Naive thymus-derived CD4-positive, alpha-beta T cell (primary cell): ENCODE data around the gene JAK2. TPM values are rescaled to one million over a fixed set of nuclear protein-coding genes. Genes with fewer than 3 reads are reported as not detected.
"Not testable (repeated sequence)": the region's sequence is repeated elsewhere in the genome, so short reads cannot be mapped to it uniquely, and the experiment has no call there.

ENCODE experiments used
- ATAC-seq: fragments of 150-1000 bp; cut with Tn5 transposase; 2 replicates; pipeline ENCODE4 v1.10.0; 2021; ENCODE audit warnings: mild to moderate bottlenecking, moderate library complexity
- CTCF ChIA-PET: fragments of 350-600 bp; sonication (Branson Sonifier 250); formaldehyde crosslinking; loops from one replicate; lab custom pipeline; 2021; ENCODE audit warnings: antibody characterized with exemption; lab: Charles Lee
- POLR2A ChIA-PET: fragments of 350-600 bp; sonication (Branson Sonifier 250); formaldehyde crosslinking; loops from one replicate; lab custom pipeline; 2021; ENCODE audit warnings: antibody characterized with exemption, inconsistent platforms; lab: Charles Lee
- DNase-seq, 9 donors: peaks; one replicate each; pipeline versions ENCODE4 v3.0.0 to v3.0.0-alpha.2; 2020 to 2022; ENCODE audit warnings: mixed read lengths in 1 of 9
- H3K27ac ChIP-seq: one replicate; pipeline ENCODE4 v1.7.0; 2013; ENCODE audit warnings: mild to moderate bottlenecking, low read depth, low read length, moderate library complexity
- H3K27me3 ChIP-seq, 2 donors: one replicate each; pipeline ENCODE4 v1.7.0; 2013; ENCODE audit warnings: low read length in 2 of 2, mild to moderate bottlenecking in 2 of 2, moderate library complexity in 2 of 2; ENCODE audit not compliant: control insufficient read depth in 2 of 2, insufficient read depth in 2 of 2
- H3K36me3 ChIP-seq, 3 experiments: 1 replicate in 2 of 3; 2 replicates in 1 of 3; pipeline ENCODE4 v1.7.0; 2013; ENCODE audit warnings: low read length in 3 of 3, mild to moderate bottlenecking in 3 of 3, moderate library complexity in 1 of 3; ENCODE audit not compliant: insufficient read depth in 3 of 3, control insufficient read depth in 2 of 3
- H3K4me1 ChIP-seq, 2 donors: one replicate each; pipeline ENCODE4 v1.7.0; 2013; ENCODE audit warnings: low read length in 2 of 2, mild to moderate bottlenecking in 2 of 2, moderate library complexity in 1 of 2; ENCODE audit not compliant: control insufficient read depth in 2 of 2, insufficient read depth in 2 of 2
- H3K4me3 ChIP-seq: 2 replicates; pipeline ENCODE4 v1.7.0; 2013; ENCODE audit warnings: mild to moderate bottlenecking, low read length
- H3K9me3 ChIP-seq, 3 experiments: 1 replicate in 2 of 3; 2 replicates in 1 of 3; pipeline ENCODE4 v1.7.0; 2013; ENCODE audit warnings: low read length in 3 of 3; ENCODE audit not compliant: control insufficient read depth in 2 of 3
- H3K27ac Mint-ChIP-seq, 9 donors: one replicate each; pipeline ENCODE4 v1.8.0; 2020 to 2022; ENCODE audit warnings: mixed read lengths in 9 of 9, mild to moderate bottlenecking in 8 of 9, moderate library complexity in 5 of 9, inconsistent platforms in 2 of 9
- H3K27me3 Mint-ChIP-seq, 5 donors: one replicate each; pipeline ENCODE4 v1.8.0; 2021 to 2022; ENCODE audit warnings: mixed read lengths in 5 of 5, mild to moderate bottlenecking in 1 of 5
- H3K36me3 Mint-ChIP-seq, 5 donors: one replicate each; pipeline ENCODE4 v1.8.0; 2020 to 2022; ENCODE audit warnings: mixed read lengths in 5 of 5, mild to moderate bottlenecking in 3 of 5, inconsistent platforms in 1 of 5
- H3K4me1 Mint-ChIP-seq, 7 donors: one replicate each; pipeline ENCODE4 v1.8.0; 2020 to 2022; ENCODE audit warnings: mixed read lengths in 7 of 7, mild to moderate bottlenecking in 3 of 7, inconsistent platforms in 1 of 7
- H3K4me3 Mint-ChIP-seq, 10 donors: one replicate each; pipeline ENCODE4 v1.8.0; 2020 to 2022; ENCODE audit warnings: mild to moderate bottlenecking in 10 of 10, mixed read lengths in 10 of 10, moderate library complexity in 6 of 10, inconsistent platforms in 2 of 10
- H3K9me3 Mint-ChIP-seq, 11 donors: one replicate each; pipeline ENCODE4 v1.8.0; 2020 to 2022; ENCODE audit warnings: mixed read lengths in 11 of 11, mild to moderate bottlenecking in 4 of 11, inconsistent platforms in 1 of 11, moderate library complexity in 1 of 11
- intact Hi-C, 2 donors: fragments of 100-400 bp; cut with micrococcal nuclease; formaldehyde crosslinking; loops; one replicate each; pipeline ENCODE4 v1.15.1; 2023
- polyA plus RNA-seq, 2 donors: library from polyadenylated mRNA; unstranded; fragments of 300-500 nt; fragmentation: Illumina TruSeq; gene quantifications; one replicate each; pipeline ENCODE4 v1.2.3, GENCODE V29; 2021
- total RNA-seq, 6 experiments: library from RNA in 5 of 6; stranded (reverse) in 5 of 6; gene quantifications; 1 replicate in 5 of 6; 2 replicates in 1 of 6; pipeline ENCODE4 v1.2.3 and lab custom pipeline; 2021 to 2026

JAK2 gene
- total and polyA plus RNA-seq, 7 experiments from 2014 or later = 3.5 to 76.0 (median 12.5) TPM

DNA sequence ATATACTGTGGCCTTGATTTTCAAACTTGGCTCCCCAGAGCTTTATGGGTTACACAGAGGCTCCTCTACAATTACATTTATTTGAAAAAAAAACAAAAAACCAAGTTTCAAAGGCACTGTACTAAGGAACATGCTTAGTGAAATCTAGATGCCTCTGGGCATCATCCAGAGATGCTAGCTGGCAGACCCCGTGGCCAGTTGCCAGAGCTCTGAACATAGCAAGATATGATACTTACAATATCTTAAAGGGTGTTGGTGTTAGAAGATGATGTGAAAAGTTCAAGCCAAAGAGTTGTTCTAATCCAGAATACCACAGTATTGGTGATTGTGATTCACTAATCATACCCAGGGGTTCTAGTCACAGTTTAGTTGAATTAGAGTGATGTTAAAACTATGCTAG, 87.8 kb downstream of the JAK2 start:
- intact Hi-C loops = loop anchor here (5.0 kb wide), 3 partner anchors 354 to 529 kb away; no protein-coding TSS in a partner anchor
- H3K9me3 ChIP-seq = no peaks in the 10 kb centered on the region
- H3K27me3 Mint-ChIP-seq = no peaks in the 10 kb centered on the region
- ChIA-PET CTCF (no interaction called here), POLR2A (no interaction called here)
- DNase-seq = no peak
- H3K27me3 ChIP-seq = no peaks in the 10 kb centered on the region
- peaks cover 0 to 26% (median 0%) of the 10 kb centered on the region in 7 donors for H3K4me1 Mint-ChIP-seq
- H3K27ac ChIP-seq = no peak overlapping the region
- H3K27ac Mint-ChIP-seq = no peak overlapping the region
- H3K4me3 ChIP-seq = no peak overlapping the region
- H3K4me3 Mint-ChIP-seq = no peak overlapping the region
- peaks cover 12 to 56% (median 36%) of the 10 kb centered on the region in 5 donors for H3K36me3 Mint-ChIP-seq
- ATAC-seq = no peak
- peaks cover 0 to 4% (median 0%) of the 10 kb centered on the region in 11 donors for H3K9me3 Mint-ChIP-seq
- H3K4me1 ChIP-seq = no peaks in the 10 kb centered on the region
- H3K36me3 ChIP-seq = peaks cover 0 to 20% (median 18%) of the 10 kb centered on the region in 3 experiments

DNA sequence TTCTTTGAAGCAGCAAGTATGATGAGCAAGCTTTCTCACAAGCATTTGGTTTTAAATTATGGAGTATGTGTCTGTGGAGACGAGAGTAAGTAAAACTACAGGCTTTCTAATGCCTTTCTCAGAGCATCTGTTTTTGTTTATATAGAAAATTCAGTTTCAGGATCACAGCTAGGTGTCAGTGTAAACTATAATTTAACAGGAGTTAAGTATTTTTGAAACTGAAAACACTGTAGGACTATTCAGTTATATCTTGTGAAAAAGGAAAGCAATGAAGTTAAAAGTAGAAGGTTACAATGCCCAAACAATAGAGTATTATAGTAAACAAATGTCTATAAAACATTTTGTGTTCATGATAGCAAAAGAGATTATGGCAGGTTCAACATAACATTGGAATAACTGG, 88.6 kb downstream of the JAK2 start:
- peaks cover 0 to 4% (median 0%) of the 10 kb centered on the region in 11 donors for H3K9me3 Mint-ChIP-seq
- H3K27me3 ChIP-seq = no peaks in the 10 kb centered on the region
- intact Hi-C loops = loop anchor here (5.0 kb wide), 3 partner anchors 354 to 529 kb away; no protein-coding TSS in a partner anchor

DNA sequence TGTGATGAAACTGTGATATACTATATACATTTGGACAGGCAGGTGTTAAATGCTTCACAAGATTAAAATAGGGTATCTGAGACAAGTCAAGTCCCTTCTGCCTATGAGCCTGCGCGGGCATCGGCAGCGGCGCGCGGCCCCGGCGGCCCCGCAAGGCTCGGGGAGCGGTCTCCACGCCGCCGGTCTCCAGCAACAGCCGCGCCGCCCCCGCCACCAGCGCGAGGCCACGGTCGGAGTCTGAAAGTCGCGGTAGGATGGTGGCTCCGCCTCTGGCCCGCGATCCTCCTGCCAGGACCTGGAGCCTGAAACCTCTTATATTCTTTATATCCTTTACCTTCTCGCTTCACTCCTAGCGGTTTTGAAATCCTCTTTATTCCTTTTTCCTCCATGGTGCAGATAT, 100.9 kb downstream of the JAK2 start:
- Mint-ChIP-seq H3K27me3 (no peaks in the 10 kb centered on the region), H3K9me3 (peaks cover 0 to 11% (median 0%) of the 10 kb centered on the region in 11 donors), H3K4me3 (no peak overlapping the region), H3K4me1 (peaks cover 0 to 2% (median 0%) of the 10 kb centered on the region in 7 donors), H3K36me3 (peaks cover 26 to 76% (median 63%) of the 10 kb centered on the region in 5 donors), H3K27ac (no peak overlapping the region)
- DNase-seq = no peak
- H3K4me3 ChIP-seq = no peak overlapping the region
- POLR2A ChIA-PET = no interaction called here
- H3K36me3 ChIP-seq = peaks cover 0 to 12% (median 0%) of the 10 kb centered on the region in 3 experiments
- CTCF ChIA-PET = no interaction called here
- ATAC-seq = no peak
- H3K27me3 ChIP-seq = no peaks in the 10 kb centered on the region
- no peaks in the 10 kb centered on the region for H3K9me3 ChIP-seq
- intact Hi-C loops = loop anchor here (2.0 to 10.0 kb wide), 3 partner anchors 15 to 359 kb away; no protein-coding TSS in a partner anchor
- no peak overlapping the region for H3K27ac ChIP-seq
- no peaks in the 10 kb centered on the region for H3K4me1 ChIP-seq

More for the DNA sequence above, 88.6 kb downstream of the JAK2 start:
- H3K27ac Mint-ChIP-seq = peak overlapping the region in 1 of 9 donors; percentile 10
- no peaks in the 10 kb centered on the region for H3K27me3 Mint-ChIP-seq
- no peak overlapping the region for H3K4me3 Mint-ChIP-seq
- H3K4me1 Mint-ChIP-seq = peaks cover 0 to 26% (median 0%) of the 10 kb centered on the region in 7 donors
- Histone ChIP-seq H3K36me3 (peaks cover 0 to 20% (median 18%) of the 10 kb centered on the region in 3 experiments), H3K27ac (no peak overlapping the region), H3K9me3 (no peaks in the 10 kb centered on the region), H3K4me3 (no peak overlapping the region), H3K4me1 (no peaks in the 10 kb centered on the region)
- POLR2A ChIA-PET = no interaction called here
- DNase-seq (no peak), ATAC-seq (no peak)
- CTCF ChIA-PET = no interaction called here
- peaks cover 12 to 53% (median 35%) of the 10 kb centered on the region in 5 donors for H3K36me3 Mint-ChIP-seq

DNA sequence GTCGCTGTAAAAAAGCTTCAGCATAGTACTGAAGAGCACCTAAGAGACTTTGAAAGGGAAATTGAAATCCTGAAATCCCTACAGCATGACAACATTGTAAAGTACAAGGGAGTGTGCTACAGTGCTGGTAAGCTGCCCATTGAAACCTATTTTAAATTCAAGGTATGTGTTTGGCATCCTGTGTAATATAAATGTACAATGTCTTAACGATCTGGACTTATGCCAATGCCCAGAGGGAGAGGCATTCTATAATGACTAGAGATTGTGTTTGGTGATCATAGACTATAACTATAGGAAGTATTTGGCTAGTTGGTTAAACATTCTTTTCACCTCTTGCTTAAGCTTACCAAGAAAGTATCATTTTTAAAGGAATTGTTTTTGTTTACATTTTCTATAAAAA, 104.7 kb downstream of the JAK2 start:
- H3K36me3 ChIP-seq = peaks cover 0 to 8% (median 0%) of the 10 kb centered on the region in 3 experiments
- H3K27ac Mint-ChIP-seq = no peak overlapping the region
- ChIA-PET CTCF (interaction anchor here (0.6 kb wide), 1 partner anchor 272 kb away, joined by 3 read pairs; no protein-coding TSS in a partner anchor), POLR2A (no interaction called here)
- ATAC-seq (no peak), DNase-seq (no peak)
- no peaks in the 10 kb centered on the region for H3K27me3 Mint-ChIP-seq
- H3K9me3 ChIP-seq = no peaks in the 10 kb centered on the region
- H3K4me3 ChIP-seq = no peak overlapping the region
- no peaks in the 10 kb centered on the region for H3K4me1 Mint-ChIP-seq
- peaks cover 17 to 46% (median 36%) of the 10 kb centered on the region in 5 donors for H3K36me3 Mint-ChIP-seq
- no peaks in the 10 kb centered on the region for H3K4me1 ChIP-seq
- H3K4me3 Mint-ChIP-seq = no peak overlapping the region
- peaks cover 0 to 11% (median 0%) of the 10 kb centered on the region in 11 donors for H3K9me3 Mint-ChIP-seq
- no peak overlapping the region for H3K27ac ChIP-seq
- intact Hi-C loops = loop anchor here in 1 of 2 donors (5.0 to 10.0 kb wide), 2 partner anchors 42 to 355 kb away; no protein-coding TSS in a partner anchor
- H3K27me3 ChIP-seq = no peaks in the 10 kb centered on the region

DNA sequence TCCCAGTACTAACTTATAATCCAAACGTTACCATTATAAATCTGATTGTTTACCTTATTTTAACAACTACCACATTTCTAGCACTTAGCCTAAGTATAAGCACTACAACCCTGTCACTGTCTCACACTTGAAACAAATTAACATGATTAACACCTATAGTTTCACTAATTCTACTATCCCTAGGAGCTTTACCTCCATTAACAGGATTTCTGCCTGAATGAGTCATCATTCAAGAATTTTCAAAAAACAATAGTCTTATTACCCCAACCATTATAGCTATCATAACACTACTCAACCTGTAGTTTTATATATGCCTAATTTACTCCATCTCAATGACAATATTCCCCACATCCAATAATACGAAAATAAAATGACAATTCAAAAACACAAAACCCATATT, 110.7 kb downstream of the JAK2 start:
- Mint-ChIP-seq H3K36me3 (no peaks in the 10 kb centered on the region), H3K27ac (no peak overlapping the region), H3K4me3 (no peak overlapping the region), H3K9me3 (peaks cover 0 to 3% (median 0%) of the 10 kb centered on the region in 11 donors), H3K27me3 (no peaks in the 10 kb centered on the region), H3K4me1 (no peaks in the 10 kb centered on the region)
- Histone ChIP-seq H3K9me3 (no peaks in the 10 kb centered on the region), H3K27ac (no peak overlapping the region), H3K27me3 (no peaks in the 10 kb centered on the region), H3K4me1 (no peaks in the 10 kb centered on the region), H3K4me3 (no peak overlapping the region), H3K36me3 (peaks cover 0 to 5% (median 0%) of the 10 kb centered on the region in 3 experiments)
- DNase-seq = no peak
- ChIA-PET CTCF (no interaction called here), POLR2A (no interaction called here)
- intact Hi-C loops = no loop called here
- no peak for ATAC-seq

DNA sequence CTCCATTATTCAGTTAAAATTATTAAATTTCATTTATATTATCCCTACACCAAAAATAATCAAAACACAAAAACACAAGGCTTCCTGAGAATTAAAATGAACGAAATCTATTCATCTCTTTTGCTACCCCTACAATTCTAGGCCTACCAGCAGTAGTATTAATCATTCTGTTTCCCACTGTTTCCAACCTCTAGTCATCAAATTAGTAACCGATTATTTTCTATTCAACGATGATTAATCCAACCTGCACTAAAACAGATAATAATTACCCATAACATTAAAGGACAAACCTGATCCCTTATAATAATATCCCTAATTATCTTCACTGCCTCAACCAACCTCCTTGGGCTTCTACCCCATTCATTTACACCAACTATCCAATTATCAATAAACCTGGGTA, 114.4 kb downstream of the JAK2 start:
- CTCF ChIA-PET = no interaction called here
- Mint-ChIP-seq H3K27me3 (no peaks in the 10 kb centered on the region), H3K27ac (no peak overlapping the region), H3K9me3 (peaks cover 7 to 31% (median 16%) of the 10 kb centered on the region in 11 donors), H3K4me3 (no peak overlapping the region), H3K36me3 (peaks cover 0 to 23% (median 12%) of the 10 kb centered on the region in 5 donors), H3K4me1 (peaks cover 0 to 4% (median 0%) of the 10 kb centered on the region in 7 donors)
- Histone ChIP-seq H3K27ac (no peak overlapping the region), H3K27me3 (no peaks in the 10 kb centered on the region), H3K4me3 (no peak overlapping the region), H3K4me1 (no peaks in the 10 kb centered on the region), H3K9me3 (no peaks in the 10 kb centered on the region), H3K36me3 (peaks cover 0 to 8% (median 0%) of the 10 kb centered on the region in 3 experiments)
- no peak for ATAC-seq
- DNase-seq = no peak
- intact Hi-C loops = no loop called here
- POLR2A ChIA-PET = no interaction called here

DNA sequence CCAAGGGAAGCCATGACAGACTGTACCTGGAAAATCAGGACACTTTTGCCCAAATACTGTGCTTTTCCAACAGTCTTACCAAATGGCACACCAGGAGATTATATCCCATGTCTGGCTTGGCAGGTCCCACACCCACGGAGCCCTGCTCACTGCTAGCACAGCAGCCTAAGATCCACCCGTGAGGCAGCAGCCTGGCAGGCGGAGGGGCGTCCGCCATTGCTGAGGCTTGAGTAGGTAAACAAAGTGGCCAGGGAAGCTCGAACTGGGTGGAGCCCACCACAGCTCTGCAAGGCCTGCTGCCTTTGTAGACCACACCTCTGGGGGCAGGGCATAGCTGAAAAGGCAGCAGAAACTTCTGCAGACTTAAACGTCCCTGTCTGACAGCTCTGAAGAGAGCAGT, 116.1 kb downstream of the JAK2 start:
- H3K4me1 ChIP-seq, H3K4me3 ChIP-seq, H3K36me3 ChIP-seq, H3K27ac Mint-ChIP-seq, H3K4me3 Mint-ChIP-seq, H3K27me3 ChIP-seq, intact Hi-C loops, DNase-seq, H3K4me1 Mint-ChIP-seq, POLR2A ChIA-PET, CTCF ChIA-PET, H3K27ac ChIP-seq, H3K9me3 ChIP-seq, H3K27me3 Mint-ChIP-seq, ATAC-seq: not testable (repeated sequence)
- Mint-ChIP-seq H3K36me3 (peaks cover 4 to 27% (median 17%) of the 10 kb centered on the region in 5 donors), H3K9me3 (peaks cover 7 to 47% (median 28%) of the 10 kb centered on the region in 11 donors)
